HUES48 (cell line): ENCODE data around the gene TWF2.

Source experiments
- H3K27ac ChIP-seq: one replicate; pipeline ENCODE4 v1.7.0; 2013; ENCODE audit warnings: low read depth, low read length, inconsistent platforms
- H3K27me3 ChIP-seq: 2 replicates; pipeline ENCODE4 v1.6.1; 2013; ENCODE audit warnings: mild to moderate bottlenecking, low read length; ENCODE audit not compliant: control insufficient read depth, insufficient read depth
- H3K36me3 ChIP-seq: 2 replicates; pipeline ENCODE4 v1.6.1; 2013; ENCODE audit warnings: low read length; ENCODE audit not compliant: control insufficient read depth, insufficient read depth
- H3K4me1 ChIP-seq: 2 replicates; pipeline ENCODE4 v1.6.1; 2013; ENCODE audit warnings: mild to moderate bottlenecking, low read length; ENCODE audit not compliant: control insufficient read depth, insufficient read depth
- H3K4me3 ChIP-seq: 2 replicates; pipeline ENCODE4 v1.5.1; 2013; ENCODE audit warnings: mild to moderate bottlenecking, low read depth, low read length
- H3K9ac ChIP-seq: 2 replicates; pipeline ENCODE4 v1.6.1; 2013; ENCODE audit warnings: mild to moderate bottlenecking, low read depth, low read length, moderate library complexity
- H3K9me3 ChIP-seq: 2 replicates; pipeline ENCODE4 v1.6.1; 2013; ENCODE audit warnings: low read length; ENCODE audit not compliant: control insufficient read depth, insufficient read depth

The TWF2 gene

DNA sequence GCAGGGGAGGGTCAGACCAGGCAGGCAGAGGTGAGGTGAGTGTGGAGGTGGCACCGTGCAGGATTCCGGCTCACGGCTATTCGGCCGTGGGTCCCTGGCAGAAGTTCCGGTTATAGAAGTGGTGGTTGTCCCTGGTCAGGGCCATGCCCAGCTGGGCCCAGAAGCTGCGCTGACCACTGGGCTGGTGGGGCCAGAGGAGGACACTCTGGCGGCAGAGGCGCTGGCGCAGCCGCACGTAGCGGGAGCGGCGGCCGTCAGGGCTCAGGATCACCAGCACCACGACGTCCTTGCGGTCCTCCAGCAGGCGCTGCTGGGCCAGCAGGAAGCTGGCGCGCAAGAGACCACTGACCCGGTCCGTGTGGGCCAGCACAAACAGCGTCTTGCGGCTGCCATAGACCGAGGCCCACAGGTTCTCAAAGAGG lies 17.8 kb downstream of the TWF2 start:
- Histone ChIP-seq H3K4me1 (0 out of 2 replicates have a peak, but pooled peaks cover 2% of the 10 kb centered on the region), H3K9me3 (no peaks in the 10 kb centered on the region), H3K27ac (no peak overlapping the region), H3K36me3 (no peaks in the 10 kb centered on the region), H3K27me3 (no peaks in the 10 kb centered on the region), H3K4me3 (no peak overlapping the region), H3K9ac (no peak overlapping the region)

DNA sequence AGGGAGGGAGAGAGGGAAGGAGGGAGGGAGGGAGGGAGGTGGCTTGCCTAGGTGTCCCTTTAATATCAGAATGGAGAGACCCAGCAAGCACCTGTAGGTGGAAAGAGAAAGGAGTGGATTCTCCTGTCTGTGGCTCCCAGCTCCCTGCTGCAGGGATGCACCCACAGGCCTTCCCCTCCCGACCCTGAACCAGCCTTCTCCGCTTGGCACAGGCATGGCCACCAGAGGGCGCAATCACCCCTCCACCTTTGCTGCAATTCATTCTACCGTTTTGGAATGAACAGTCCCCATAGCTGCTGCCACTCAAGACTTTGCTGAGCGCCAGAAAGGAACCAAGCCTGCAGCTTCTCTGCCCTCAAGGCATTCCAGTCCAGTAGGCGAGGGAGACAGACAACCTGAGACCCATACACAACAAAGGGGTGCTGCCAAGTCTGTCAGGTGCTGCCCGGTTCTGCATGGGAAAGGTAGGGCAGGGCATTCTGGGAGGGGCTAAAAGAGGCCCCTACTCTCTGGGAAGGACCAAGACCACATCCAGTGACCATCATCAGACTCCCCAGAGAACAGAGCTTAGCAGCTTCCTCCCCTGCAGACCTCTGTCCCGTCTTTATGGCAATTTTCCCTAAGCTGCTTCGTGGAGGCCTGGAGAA lies 18.5 kb downstream of the TWF2 start:
- 0 out of 2 replicates have a peak, but pooled peaks cover 2% of the 10 kb centered on the region for H3K4me1 ChIP-seq
- H3K27me3 ChIP-seq, result no peaks in the 10 kb centered on the region
- no peaks in the 10 kb centered on the region for H3K9me3 ChIP-seq
- peaks cover 1% of the 10 kb centered on the region; the same call in 1 of the 2 replicates for H3K36me3 ChIP-seq
- H3K9ac ChIP-seq, result no peak overlapping the region
- no peak overlapping the region for H3K4me3 ChIP-seq
- no peak overlapping the region for H3K27ac ChIP-seq

DNA sequence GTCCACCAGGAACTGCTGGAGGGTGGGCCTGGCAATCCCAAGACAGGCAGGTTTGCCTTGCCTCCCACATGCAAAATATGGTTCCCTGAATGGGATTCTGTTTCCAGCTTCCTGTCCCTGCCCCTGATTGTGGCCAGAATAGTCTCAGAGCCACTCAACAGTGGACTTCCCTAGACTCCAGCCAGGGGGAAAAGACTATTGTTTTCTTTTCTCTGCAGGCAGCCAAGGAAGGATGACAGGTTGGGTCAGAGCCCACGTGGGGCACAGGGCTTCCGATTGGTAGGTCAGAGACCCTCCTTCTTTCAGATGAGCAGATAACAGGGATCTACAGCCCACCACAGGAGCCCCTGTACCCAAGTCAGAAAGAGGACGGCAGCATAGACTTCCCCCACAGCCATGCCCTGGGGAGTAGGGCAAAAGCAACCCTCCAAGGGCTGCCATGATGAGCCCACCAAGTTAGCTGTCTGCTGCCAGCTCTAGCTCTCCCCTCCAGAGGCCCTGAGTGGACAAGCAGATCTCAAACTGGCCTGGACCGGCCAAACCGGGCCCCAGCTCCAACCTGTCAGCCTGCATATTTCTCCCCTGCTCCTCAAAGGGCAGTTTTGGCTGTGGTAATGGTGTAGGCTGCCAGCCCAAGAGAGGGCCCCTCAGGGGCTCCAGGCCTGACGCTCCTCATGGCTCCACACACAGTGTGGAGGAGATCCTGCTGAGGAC lies 19.9 kb downstream of the TWF2 start:
- Histone ChIP-seq H3K4me3 (no peak overlapping the region), H3K9me3 (no peaks in the 10 kb centered on the region), H3K9ac (no peak overlapping the region), H3K4me1 (0 out of 2 replicates have a peak, but pooled peaks cover 2% of the 10 kb centered on the region), H3K27me3 (no peaks in the 10 kb centered on the region), H3K27ac (no peak overlapping the region), H3K36me3 (peaks cover 15% of the 10 kb centered on the region)

DNA sequence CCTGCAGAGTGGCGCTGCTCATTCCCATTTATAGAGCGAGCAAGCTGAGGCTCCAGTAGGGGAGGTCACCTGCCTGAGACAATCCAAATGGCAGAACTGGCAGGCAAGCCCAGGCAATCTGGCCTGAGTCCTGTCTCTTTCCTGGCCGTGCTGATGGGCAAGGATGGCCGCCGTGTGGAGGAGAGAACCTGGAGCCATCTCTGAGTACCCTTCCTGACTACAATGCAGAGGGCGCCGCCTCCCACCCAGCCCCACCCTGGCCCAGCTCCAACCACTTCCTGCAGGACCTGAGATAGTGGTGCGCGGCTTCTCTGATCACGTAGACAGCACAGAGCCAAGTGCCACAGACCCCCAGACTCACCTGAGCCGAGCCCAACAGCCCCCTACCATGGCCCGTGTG lies 20.5 kb downstream of the TWF2 start:
- no peak overlapping the region for H3K4me3 ChIP-seq
- no peak overlapping the region for H3K9ac ChIP-seq
- no peak overlapping the region for H3K27ac ChIP-seq
- H3K4me1 ChIP-seq, result 0 out of 2 replicates have a peak, but pooled peaks cover 2% of the 10 kb centered on the region
- H3K27me3 ChIP-seq, result no peaks in the 10 kb centered on the region
- H3K9me3 ChIP-seq, result no peaks in the 10 kb centered on the region
- peaks cover 22% of the 10 kb centered on the region for H3K36me3 ChIP-seq

DNA sequence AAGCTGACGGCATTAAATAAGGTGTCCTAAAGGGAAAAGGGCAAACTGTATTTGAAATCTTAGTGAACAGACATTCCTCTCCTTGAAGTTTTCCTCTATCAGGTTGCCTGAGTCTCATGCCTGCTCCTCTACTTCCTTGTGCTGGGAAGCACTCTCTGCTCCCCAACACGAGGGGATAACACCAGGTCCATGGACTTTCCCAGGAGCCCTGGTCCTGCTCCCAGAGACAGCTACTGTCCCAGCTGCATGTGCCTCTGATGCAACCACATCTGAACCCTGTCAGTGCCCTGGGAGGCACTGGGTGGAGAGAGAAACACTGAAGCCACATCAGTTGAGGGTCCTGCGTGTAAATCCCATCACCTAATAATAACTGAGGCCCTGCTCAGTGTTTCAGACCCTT lies 20.9 kb downstream of the TWF2 start:
- no peak overlapping the region for H3K9ac ChIP-seq
- H3K27ac ChIP-seq, result no peak overlapping the region
- peaks cover 26% of the 10 kb centered on the region for H3K36me3 ChIP-seq
- no peaks in the 10 kb centered on the region for H3K27me3 ChIP-seq
- no peaks in the 10 kb centered on the region for H3K9me3 ChIP-seq
- no peak overlapping the region for H3K4me3 ChIP-seq
- 0 out of 2 replicates have a peak, but pooled peaks cover 2% of the 10 kb centered on the region for H3K4me1 ChIP-seq

DNA sequence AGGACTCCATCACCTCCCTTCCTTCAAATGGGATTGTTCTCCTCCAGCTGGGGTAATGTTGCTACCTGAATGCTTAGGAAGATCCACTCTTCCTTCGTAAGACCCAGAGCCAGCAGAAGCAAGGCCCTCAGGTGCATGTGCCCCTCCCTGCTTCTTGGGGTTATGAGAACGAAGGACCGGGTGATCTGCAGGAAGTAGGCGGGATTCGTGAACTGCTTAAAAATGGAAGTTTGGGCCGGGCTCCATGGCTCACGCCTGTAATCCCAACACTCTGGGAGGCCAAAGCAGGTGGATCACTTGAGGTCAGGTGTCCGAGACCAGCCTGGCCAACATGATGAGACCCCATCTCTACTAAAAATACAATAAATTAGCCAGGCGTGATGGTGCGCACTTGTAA lies 21.6 kb downstream of the TWF2 start:
- Histone ChIP-seq H3K4me1 (0 out of 2 replicates have a peak, but pooled peaks cover 2% of the 10 kb centered on the region), H3K9me3 (no peaks in the 10 kb centered on the region), H3K9ac (no peak overlapping the region), H3K27me3 (no peaks in the 10 kb centered on the region), H3K27ac (no peak overlapping the region), H3K4me3 (no peak overlapping the region), H3K36me3 (peaks cover 31% of the 10 kb centered on the region)

DNA sequence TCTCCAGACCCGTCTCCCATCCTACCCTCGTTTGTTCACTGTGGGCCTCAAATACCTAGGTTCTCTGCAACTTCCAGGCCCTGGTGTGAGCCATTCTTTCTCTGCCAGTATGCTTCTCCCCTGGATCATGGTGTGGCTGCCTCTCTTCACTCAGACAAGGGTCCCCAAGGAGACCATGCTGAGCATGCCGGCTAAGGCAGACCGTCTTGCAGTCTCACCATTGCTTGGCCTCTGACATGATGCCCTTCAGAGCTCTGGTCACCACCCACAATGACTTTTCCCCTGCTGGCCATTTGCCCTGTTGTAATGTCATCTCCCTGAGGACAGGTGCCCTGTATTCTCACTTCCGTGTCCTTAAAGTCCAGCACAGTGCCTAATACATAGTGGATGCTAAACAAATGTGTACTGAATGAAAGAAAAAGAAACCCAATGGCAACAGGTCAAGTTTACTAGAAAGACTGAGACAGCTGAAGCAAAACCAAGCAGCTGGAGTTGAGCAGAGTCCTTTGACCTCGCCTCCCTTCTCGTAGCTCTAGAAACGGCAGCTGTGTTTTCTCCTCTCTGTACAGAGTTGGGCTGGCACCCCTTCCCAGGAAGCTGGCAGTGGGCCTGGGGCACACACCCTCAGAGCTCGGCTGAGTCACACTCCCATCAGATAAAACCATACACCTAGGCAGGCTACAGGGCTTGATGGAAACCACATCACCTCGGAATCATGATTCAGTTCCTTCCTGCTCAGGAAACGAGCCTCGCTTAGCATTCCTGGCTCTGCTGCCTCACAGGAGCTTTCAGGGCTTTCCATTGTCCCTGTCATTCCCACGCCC lies 22.2 kb downstream of the TWF2 start:
- Histone ChIP-seq H3K36me3 (peaks cover 36% of the 10 kb centered on the region), H3K9me3 (no peaks in the 10 kb centered on the region), H3K4me3 (no peak overlapping the region), H3K4me1 (0 out of 2 replicates have a peak, but pooled peaks cover 2% of the 10 kb centered on the region), H3K9ac (no peak overlapping the region), H3K27ac (no peak overlapping the region), H3K27me3 (no peaks in the 10 kb centered on the region)

DNA sequence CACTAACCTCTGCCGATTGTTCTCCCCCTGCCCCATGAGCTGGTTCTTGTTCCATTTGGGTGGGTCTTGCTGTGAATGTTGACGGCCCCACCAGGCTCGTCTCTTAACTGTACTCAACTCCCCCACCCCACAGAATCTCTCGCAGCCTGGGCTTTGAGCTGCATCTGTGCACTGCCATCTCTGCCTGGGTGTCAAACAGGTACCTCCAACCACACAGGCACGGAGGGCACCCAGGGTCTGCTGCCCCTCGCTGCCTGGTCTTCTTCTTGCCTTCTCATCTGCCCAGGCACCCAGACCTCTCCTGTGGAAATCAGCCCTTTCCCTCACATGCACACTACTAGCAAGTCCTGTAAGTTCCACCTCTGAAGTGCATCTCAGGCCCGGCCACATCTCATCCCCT lies 23.6 kb downstream of the TWF2 start:
- Histone ChIP-seq H3K4me3 (no peak overlapping the region), H3K9ac (no peak overlapping the region), H3K4me1 (no peaks in the 10 kb centered on the region), H3K27me3 (no peaks in the 10 kb centered on the region), H3K36me3 (peaks cover 51% of the 10 kb centered on the region), H3K9me3 (no peaks in the 10 kb centered on the region), H3K27ac (no peak overlapping the region)

DNA sequence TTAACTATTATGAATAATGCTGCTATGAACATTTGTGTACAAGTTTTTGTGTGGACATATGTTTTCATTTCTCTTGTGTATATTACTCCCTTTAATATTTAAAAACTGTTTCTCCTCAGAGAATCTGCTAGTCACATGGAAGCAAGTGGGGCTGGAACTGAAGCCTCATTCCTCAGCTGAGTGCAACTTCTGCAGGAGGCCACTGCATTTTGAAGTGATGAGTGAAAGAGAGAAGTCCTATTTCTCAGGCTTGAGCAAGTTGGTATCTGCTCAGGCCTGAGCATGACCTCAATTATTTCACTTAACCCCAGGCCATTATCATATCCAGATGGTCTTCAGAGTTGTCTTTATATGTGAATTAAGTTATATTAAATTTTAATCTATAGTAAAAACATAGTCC lies 25.1 kb downstream of the TWF2 start:
- Histone ChIP-seq H3K9ac (no peak overlapping the region), H3K4me1 (no peaks in the 10 kb centered on the region), H3K4me3 (no peak overlapping the region), H3K27ac (no peak overlapping the region), H3K36me3 (peaks cover 64% of the 10 kb centered on the region), H3K9me3 (no peaks in the 10 kb centered on the region), H3K27me3 (no peaks in the 10 kb centered on the region)

DNA sequence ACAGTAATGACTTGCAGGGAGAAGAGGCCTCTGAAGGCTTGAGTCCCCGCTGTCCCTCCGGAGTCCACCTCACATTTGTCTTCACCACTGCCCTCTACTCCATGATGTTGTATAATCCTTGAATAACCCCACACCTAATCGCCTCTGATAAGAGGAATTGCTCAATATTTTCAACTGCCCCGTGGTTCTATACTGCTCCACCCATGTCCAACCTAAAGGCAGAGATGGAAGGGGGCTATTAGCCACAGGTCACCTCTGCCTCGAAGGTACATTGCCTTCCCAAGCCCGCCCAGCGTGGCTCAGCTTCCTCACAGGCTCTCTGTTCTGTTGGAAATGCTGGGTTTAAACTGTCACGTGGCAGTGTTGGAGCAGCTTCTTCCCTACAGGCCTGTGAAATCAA lies 26.0 kb downstream of the TWF2 start:
- Histone ChIP-seq H3K9me3 (no peaks in the 10 kb centered on the region), H3K36me3 (peaks cover 73% of the 10 kb centered on the region), H3K27me3 (no peaks in the 10 kb centered on the region), H3K4me1 (no peaks in the 10 kb centered on the region), H3K27ac (no peak overlapping the region), H3K9ac (no peak overlapping the region), H3K4me3 (no peak overlapping the region)
